Thoracic aorta (tissue), 2 donors: ENCODE measurements around the gene PTGFRN. TPM values are rescaled to one million over a fixed set of nuclear protein-coding genes. Genes with fewer than 3 reads are reported as not detected.

Experiments used
- ATAC-seq: fragments of 150-250 bp; one replicate; pipeline ENCODE4 v1.8.0; 2017; ENCODE audit warnings: low read depth; ENCODE audit not compliant: insufficient number of reproducible peaks, low FRiP score
- DNase-seq: peaks from one replicate; pipeline ENCODE4 v3.0.0-alpha.2; 2020; ENCODE audit warnings: low spot score
- H3K27ac ChIP-seq, 2 donors: fragments of 200-600 bp; sonication (generic); 1 replicate in 1 of 2; 2 replicates in 1 of 2; pipeline ENCODE4 v1.5.1; 2016; ENCODE audit warnings: mild to moderate bottlenecking in 2 of 2, moderate library complexity in 2 of 2
- H3K27me3 ChIP-seq: fragments of 200-600 bp; sonication (generic); replicated peaks from 2 replicates; pipeline ENCODE4 v1.6.0; 2016; ENCODE audit warnings: mild to moderate bottlenecking; ENCODE audit not compliant: insufficient read depth
- H3K36me3 ChIP-seq: fragments of 200-600 bp; sonication (generic); one replicate; pipeline ENCODE4 v1.5.1; 2016
- H3K4me1 ChIP-seq, 2 donors: fragments of 200-600 bp; sonication (generic); 1 replicate in 1 of 2; 2 replicates in 1 of 2; pipeline versions ENCODE4 v1.5.1 to v1.6.0; 2016; ENCODE audit warnings: low read depth in 2 of 2, mild to moderate bottlenecking in 1 of 2; ENCODE audit not compliant: control insufficient read depth in 1 of 2
- H3K4me3 ChIP-seq: fragments of 200-600 bp; sonication (generic); 2 replicates; pipeline ENCODE4 v1.5.1; 2016; ENCODE audit warnings: mild to moderate bottlenecking
- H3K9me3 ChIP-seq: fragments of 200-600 bp; sonication (generic); 2 replicates; pipeline ENCODE4 v1.5.1; 2016
- CTCF ChIP-seq: fragments of 200-600 bp; sonication (generic); IDR thresholded peaks from one replicate; pipeline ENCODE4 v1.5.1; 2019; ENCODE audit warnings: antibody characterized with exemption
- total RNA-seq, 2 donors: library from RNA; depleted of rRNA; stranded (reverse); fragments of >200 nt; gene quantifications; one replicate each; pipeline versions ENCODE4 v1.1.0 to v1.2.3, GENCODE V29; 2016

The PTGFRN gene
- total RNA-seq, 2 donors from 2014 or later = 24.5 to 32.7 TPM

GRCh38 chr1:116956378-116956777, 46.7 kb downstream of the PTGFRN start:
- Histone ChIP-seq H3K4me3 (no peak overlapping the region), H3K36me3 (no peaks in the 10 kb centered on the region), H3K27me3 (no peaks in the 10 kb centered on the region), H3K9me3 (no peaks in the 10 kb centered on the region), H3K27ac (no peak overlapping the region), H3K4me1 (peaks cover 0 to 5% of the 10 kb centered on the region in 2 donors)
- DNase-seq (no peak), ATAC-seq (no peak)
- TF ChIP-seq CTCF = no peak

GRCh38 chr1:116957646-116958045, 47.9 kb downstream of the PTGFRN start:
- no peaks in the 10 kb centered on the region for H3K27me3 ChIP-seq
- no peak for DNase-seq
- no peak overlapping the region for H3K4me3 ChIP-seq
- H3K9me3 ChIP-seq = no peaks in the 10 kb centered on the region
- no peak for ATAC-seq
- no peak overlapping the region for H3K27ac ChIP-seq
- H3K4me1 ChIP-seq = no peaks in the 10 kb centered on the region
- H3K36me3 ChIP-seq = no peaks in the 10 kb centered on the region
- TF ChIP-seq CTCF = no peak

GRCh38 chr1:116958110-116958509, 48.4 kb downstream of the PTGFRN start:
- no peak for TF ChIP-seq CTCF

GRCh38 chr1:116958977-116959376, 49.3 kb downstream of the PTGFRN start:
- ATAC-seq (no peak), DNase-seq (no peak)
- H3K4me3 ChIP-seq = no peak overlapping the region
- no peaks in the 10 kb centered on the region for H3K27me3 ChIP-seq
- H3K36me3 ChIP-seq = no peaks in the 10 kb centered on the region
- no peaks in the 10 kb centered on the region for H3K4me1 ChIP-seq
- no peak overlapping the region for H3K27ac ChIP-seq
- no peak for TF ChIP-seq CTCF
- H3K9me3 ChIP-seq = no peaks in the 10 kb centered on the region

More at GRCh38 chr1:116958110-116958509, 48.4 kb downstream of the PTGFRN start:
- Histone ChIP-seq H3K27me3 (no peaks in the 10 kb centered on the region), H3K27ac (no peak overlapping the region), H3K36me3 (no peaks in the 10 kb centered on the region), H3K4me1 (no peaks in the 10 kb centered on the region), H3K9me3 (no peaks in the 10 kb centered on the region), H3K4me3 (no peak overlapping the region)
- ATAC-seq = no peak
- DNase-seq = no peak

- Histone ChIP-seq H3K27ac (no peak overlapping the region), H3K4me1 (no peaks in the 10 kb centered on the region), H3K9me3 (no peaks in the 10 kb centered on the region), H3K27me3 (no peaks in the 10 kb centered on the region), H3K4me3 (no peak overlapping the region), H3K36me3 (no peaks in the 10 kb centered on the region)
- ATAC-seq (no peak), DNase-seq (no peak)
- no peak for TF ChIP-seq CTCF
Measured at GRCh38 chr1:116961606-116962005, 51.9 kb downstream of the PTGFRN start.
